PFSK-1 (cell line): ENCODE data around the gene NDUFS6.

Experiments used
- POLR2AphosphoS5 ChIP-seq: IDR thresholded peaks from 2 replicates; pipeline ENCODE4 v1.6.1; 2012; ENCODE audit warnings: low read depth, mild to moderate bottlenecking, control low read depth, low read length, moderate library complexity
- REST ChIP-seq, 2 experiments: IDR thresholded peaks; 2 replicates each; pipeline versions ENCODE4 v1.6.1 to v1.8.0; 2011 to 2012; ENCODE audit warnings: low read depth in 2 of 2, low read length in 2 of 2, control low read depth in 1 of 2, inconsistent platforms in 1 of 2, mild to moderate bottlenecking in 1 of 2, moderate library complexity in 1 of 2; ENCODE audit not compliant: insufficient read depth in 1 of 2
- SIN3A ChIP-seq: IDR thresholded peaks from 2 replicates; pipeline ENCODE4 v1.6.1; 2012; ENCODE audit warnings: mild to moderate bottlenecking, low read length, moderate library complexity, borderline replicate concordance; ENCODE audit not compliant: insufficient read depth
- TAF1 ChIP-seq: IDR thresholded peaks from 2 replicates; pipeline ENCODE4 v1.6.1; 2012; ENCODE audit warnings: low read length, control low read depth, borderline replicate concordance; ENCODE audit not compliant: insufficient read depth

GRCh38 chr5:1845696-1846095, 44.5 kb downstream of the NDUFS6 start:
- no peak for TF ChIP-seq SIN3A
- no peak for TF ChIP-seq POLR2AphosphoS5
- no peak for TF ChIP-seq REST (IDR thresholded peaks at IDR 0.05; ENCODE audit: insufficient read depth in 1 of 2, low read depth in 2 of 2, low read length in 2 of 2)
- TF ChIP-seq TAF1, result no peak
